LNCaP clone FGC (cell line): ENCODE measurements around the gene KBTBD2.

ENCODE experiments used
- DNase-seq: peaks from one replicate; pipeline ENCODE4 v3.0.0-alpha.2; 2011; ENCODE audit warnings: low read depth
- H3K4me3 ChIP-seq: 2 replicates; pipeline ENCODE4 v1.5.1; 2011; ENCODE audit warnings: mild to moderate bottlenecking, low read depth, low read length, control low read depth
- TF ChIP-seq, protein P1 (sequence below): IDR thresholded peaks from 2 replicates; pipeline ENCODE4 v1.5.1; 2012; ENCODE audit warnings: mild to moderate bottlenecking; ENCODE audit not compliant: control insufficient read depth, insufficient read depth; ENCODE audit errors: extremely low read depth

The KBTBD2 gene

GRCh38 chr7:32893722-32894121 lies 2.2 kb upstream of the KBTBD2 start:
- no peak for DNase-seq
- TF ChIP-seq, protein P1, sequence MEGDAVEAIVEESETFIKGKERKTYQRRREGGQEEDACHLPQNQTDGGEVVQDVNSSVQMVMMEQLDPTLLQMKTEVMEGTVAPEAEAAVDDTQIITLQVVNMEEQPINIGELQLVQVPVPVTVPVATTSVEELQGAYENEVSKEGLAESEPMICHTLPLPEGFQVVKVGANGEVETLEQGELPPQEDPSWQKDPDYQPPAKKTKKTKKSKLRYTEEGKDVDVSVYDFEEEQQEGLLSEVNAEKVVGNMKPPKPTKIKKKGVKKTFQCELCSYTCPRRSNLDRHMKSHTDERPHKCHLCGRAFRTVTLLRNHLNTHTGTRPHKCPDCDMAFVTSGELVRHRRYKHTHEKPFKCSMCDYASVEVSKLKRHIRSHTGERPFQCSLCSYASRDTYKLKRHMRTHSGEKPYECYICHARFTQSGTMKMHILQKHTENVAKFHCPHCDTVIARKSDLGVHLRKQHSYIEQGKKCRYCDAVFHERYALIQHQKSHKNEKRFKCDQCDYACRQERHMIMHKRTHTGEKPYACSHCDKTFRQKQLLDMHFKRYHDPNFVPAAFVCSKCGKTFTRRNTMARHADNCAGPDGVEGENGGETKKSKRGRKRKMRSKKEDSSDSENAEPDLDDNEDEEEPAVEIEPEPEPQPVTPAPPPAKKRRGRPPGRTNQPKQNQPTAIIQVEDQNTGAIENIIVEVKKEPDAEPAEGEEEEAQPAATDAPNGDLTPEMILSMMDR: no peak
- no peak overlapping the region for H3K4me3 ChIP-seq

DNA sequence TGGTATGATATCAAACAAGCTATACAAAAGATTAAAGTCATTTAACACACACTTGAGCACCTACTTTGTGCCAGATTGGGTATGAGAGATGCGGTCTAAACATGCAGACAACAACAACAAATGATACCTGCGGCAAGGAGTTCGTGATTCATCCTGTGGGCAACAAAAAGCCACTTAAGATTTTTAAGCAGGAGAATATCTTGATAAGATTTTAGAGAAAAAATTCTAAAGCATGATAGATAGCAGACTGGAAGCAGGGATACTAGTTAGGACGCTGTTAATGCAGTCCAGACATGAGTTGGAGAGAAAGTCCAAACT lies 1.6 kb upstream of the KBTBD2 start:
- DNase-seq: no peak
- TF ChIP-seq, protein P1: no peak
- H3K4me3 ChIP-seq: peak overlapping the region; percentile 75

GRCh38 chr7:32892521-32893206 lies 1.1 kb upstream of the KBTBD2 start:
- peak overlapping the region; percentile 75 for H3K4me3 ChIP-seq
- TF ChIP-seq, protein P1: no peak
- DNase-seq: no peak

GRCh38 chr7:32891800-32892520 lies 400 bp upstream of the KBTBD2 start:
- DNase-seq: no peak
- TF ChIP-seq, protein P1: no peak
- peak overlapping the region; percentile 82 for H3K4me3 ChIP-seq

GRCh38 chr7:32890793-32891042 lies 842 bp downstream of the KBTBD2 start:
- TF ChIP-seq, protein P1: no peak
- no peak for DNase-seq
- H3K4me3 ChIP-seq: peak overlapping the region; percentile 82

DNA sequence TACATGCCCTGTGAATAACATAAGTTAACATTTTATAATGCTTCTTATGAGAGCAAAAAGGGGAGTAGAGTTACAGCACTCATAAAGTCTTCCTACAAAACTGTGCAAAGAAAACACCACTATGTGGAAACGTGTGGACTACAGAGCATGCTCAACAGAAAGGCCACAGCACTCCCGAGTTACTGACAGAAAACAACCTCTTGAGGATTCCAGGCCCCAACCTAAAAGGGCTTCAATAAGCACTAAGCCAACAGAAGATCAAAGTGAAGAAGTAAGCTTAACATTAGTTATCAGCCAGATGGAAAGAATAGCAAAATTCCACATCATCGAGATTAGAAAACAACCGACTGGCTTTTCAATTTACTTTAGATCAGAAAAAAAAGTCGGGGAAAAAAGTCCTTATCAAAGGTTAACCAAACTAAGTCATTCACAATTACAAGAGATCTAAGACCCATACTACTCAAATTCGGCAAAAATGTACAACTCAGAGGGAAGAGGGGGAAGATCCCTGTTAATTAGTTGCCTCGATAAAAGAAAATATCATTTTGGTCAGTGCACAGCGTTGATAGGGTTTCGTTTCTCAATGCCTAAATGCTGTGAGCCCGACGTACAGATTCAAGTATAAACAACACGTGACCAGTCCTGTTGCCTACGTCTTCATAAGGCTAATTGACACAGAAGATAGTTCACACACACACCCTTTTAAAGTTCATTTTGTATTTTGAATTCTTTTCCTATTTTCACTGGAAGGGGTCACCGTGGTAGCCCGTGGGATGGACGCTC lies 1.4 kb downstream of the KBTBD2 start:
- TF ChIP-seq, protein P1: no peak
- DNase-seq: no peak
- peak overlapping the region; percentile 82 for H3K4me3 ChIP-seq
